ENCODE results near the gene DDX31.

DDX31 gene

DNA sequence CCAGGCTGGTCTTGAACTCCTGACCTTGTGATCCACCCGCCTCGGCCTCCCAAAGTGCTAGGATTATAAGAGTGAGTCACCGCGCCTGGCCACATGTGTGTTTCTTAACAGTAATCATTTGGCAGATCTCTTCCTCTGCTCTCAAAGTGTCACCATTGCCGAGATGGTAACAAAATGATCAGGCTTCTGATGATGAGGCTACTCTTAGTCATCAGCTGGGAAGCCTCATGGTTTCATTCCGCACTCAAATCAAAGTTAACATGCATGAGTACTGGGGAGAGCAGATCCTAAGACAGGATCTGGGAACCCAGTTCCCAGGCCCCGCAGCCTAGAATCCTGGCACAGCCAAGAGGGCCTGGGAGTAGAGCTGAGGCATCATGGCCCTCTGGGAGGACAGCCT is 60.0 kb downstream of the DDX31 start:
- no peak for DNase-seq
- no peak overlapping the region for H3K4me3 Mint-ChIP-seq
- peaks cover 73% of the 10 kb centered on the region for H3K36me3 Mint-ChIP-seq (ENCODE audit: low read depth)
- peaks cover 8% of the 10 kb centered on the region for H3K27me3 Mint-ChIP-seq (ENCODE audit: low read depth, poor library complexity)
- H3K9me3 Mint-ChIP-seq, result no peaks in the 10 kb centered on the region
- H3K27ac Mint-ChIP-seq, result no peak overlapping the region
- peaks cover 18% of the 10 kb centered on the region for H3K4me1 Mint-ChIP-seq
- TF ChIP-seq, protein P1, sequence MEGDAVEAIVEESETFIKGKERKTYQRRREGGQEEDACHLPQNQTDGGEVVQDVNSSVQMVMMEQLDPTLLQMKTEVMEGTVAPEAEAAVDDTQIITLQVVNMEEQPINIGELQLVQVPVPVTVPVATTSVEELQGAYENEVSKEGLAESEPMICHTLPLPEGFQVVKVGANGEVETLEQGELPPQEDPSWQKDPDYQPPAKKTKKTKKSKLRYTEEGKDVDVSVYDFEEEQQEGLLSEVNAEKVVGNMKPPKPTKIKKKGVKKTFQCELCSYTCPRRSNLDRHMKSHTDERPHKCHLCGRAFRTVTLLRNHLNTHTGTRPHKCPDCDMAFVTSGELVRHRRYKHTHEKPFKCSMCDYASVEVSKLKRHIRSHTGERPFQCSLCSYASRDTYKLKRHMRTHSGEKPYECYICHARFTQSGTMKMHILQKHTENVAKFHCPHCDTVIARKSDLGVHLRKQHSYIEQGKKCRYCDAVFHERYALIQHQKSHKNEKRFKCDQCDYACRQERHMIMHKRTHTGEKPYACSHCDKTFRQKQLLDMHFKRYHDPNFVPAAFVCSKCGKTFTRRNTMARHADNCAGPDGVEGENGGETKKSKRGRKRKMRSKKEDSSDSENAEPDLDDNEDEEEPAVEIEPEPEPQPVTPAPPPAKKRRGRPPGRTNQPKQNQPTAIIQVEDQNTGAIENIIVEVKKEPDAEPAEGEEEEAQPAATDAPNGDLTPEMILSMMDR (IDR thresholded peaks at IDR 0.05), result no peak

DNA sequence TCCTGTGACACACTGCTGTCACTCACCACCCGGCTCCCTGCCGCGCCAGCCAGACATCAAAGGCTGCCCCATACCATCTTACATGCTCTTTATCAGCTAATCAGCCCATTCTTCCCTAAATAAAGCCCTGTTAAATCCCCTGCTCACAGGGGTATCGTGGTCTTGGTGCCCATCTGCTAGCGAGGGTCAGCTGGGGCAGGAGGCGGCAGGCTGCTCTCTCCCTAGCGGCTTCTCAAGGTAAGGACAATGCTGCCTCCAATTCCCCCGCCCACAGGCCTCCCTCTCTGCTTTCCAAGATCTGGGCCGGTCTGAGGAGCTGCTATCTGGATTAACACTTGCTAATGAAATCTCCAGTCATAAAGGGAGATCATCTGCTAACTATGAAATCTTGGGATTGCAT is 60.6 kb downstream of the DDX31 start:
- TF ChIP-seq, protein P1 (IDR thresholded peaks at IDR 0.05), result no peak
- Mint-ChIP-seq H3K27me3 (ENCODE audit: low read depth, poor library complexity) (peaks cover 5% of the 10 kb centered on the region), H3K36me3 (ENCODE audit: low read depth) (peaks cover 73% of the 10 kb centered on the region), H3K4me1 (peaks cover 18% of the 10 kb centered on the region), H3K4me3 (no peak overlapping the region), H3K27ac (no peak overlapping the region), H3K9me3 (no peaks in the 10 kb centered on the region)
- DNase-seq, result peak; percentile 25

DNA sequence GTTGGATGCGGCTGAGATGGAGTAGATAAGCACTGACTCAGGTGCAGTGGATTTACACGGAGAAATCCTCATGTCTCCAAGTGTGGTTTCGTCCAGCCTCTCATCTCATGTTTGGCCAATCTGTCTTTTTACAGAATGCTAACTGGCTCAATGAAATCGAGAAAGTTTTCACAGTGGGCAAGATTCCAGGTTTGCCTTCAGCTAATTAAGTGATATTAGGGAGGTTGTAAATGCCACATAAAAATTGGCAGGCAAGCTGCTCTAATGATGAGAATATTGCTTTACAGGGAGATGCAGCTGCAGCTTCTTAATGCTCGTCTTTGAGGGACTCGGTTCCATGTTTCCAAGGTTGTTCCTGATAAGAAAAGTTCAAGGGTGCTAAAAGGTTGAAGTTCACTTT is 63.7 kb downstream of the DDX31 start:
- Mint-ChIP-seq H3K36me3 (ENCODE audit: low read depth) (peaks cover 74% of the 10 kb centered on the region), H3K27ac (no peak overlapping the region), H3K4me3 (no peak overlapping the region), H3K9me3 (no peaks in the 10 kb centered on the region), H3K4me1 (peaks cover 16% of the 10 kb centered on the region), H3K27me3 (ENCODE audit: low read depth, poor library complexity) (no peaks in the 10 kb centered on the region)
- no peak for DNase-seq
- TF ChIP-seq, protein P1 (IDR thresholded peaks at IDR 0.05), result no peak

DNA sequence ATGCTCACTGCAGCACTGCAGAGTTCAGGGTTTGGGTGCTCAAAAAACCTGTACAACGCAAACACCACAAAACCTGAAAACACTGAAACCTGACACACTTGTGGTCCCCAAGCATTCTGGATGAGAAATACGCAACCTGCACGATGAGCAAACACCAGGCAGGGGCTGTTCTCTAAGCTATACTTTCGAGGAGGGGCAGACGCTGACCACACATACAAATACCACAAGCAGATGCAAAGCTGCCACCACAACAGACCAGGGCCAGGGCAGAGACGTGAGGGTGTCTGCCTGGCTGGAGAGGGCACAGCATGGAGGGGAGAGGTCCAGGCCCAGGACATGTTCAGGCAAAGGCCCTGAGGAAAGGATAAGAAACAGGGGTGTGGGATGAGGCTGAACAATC is 64.4 kb downstream of the DDX31 start:
- H3K27ac Mint-ChIP-seq, result no peak overlapping the region
- H3K27me3 Mint-ChIP-seq (ENCODE audit: low read depth, poor library complexity), result no peaks in the 10 kb centered on the region
- peaks cover 10% of the 10 kb centered on the region for H3K4me1 Mint-ChIP-seq
- no peaks in the 10 kb centered on the region for H3K9me3 Mint-ChIP-seq
- no peak overlapping the region for H3K4me3 Mint-ChIP-seq
- DNase-seq, result no peak
- peaks cover 74% of the 10 kb centered on the region for H3K36me3 Mint-ChIP-seq (ENCODE audit: low read depth)
- TF ChIP-seq, protein P1 (IDR thresholded peaks at IDR 0.05), result no peak

DNA sequence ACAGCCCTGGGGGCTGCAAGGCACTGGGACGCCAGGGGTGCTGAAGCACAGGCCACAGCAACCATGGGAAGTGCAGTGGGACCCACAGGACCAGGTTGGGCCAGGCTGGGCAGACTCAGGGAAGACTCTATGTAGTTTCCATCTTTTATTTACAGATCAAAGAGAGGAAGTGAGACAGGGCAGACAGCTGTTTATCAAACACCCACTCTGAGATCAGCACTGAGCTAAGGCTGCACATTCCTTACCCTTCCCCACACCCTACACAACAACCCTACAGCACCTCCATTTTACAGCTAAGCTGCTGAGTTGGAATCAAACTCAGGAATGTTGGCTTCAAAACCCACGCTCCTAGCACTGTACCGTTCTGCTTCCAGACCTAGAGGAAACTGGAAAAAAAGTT is 67.6 kb downstream of the DDX31 start:
- H3K4me1 Mint-ChIP-seq, result no peaks in the 10 kb centered on the region
- peaks cover 3% of the 10 kb centered on the region for H3K27me3 Mint-ChIP-seq (ENCODE audit: low read depth, poor library complexity)
- H3K36me3 Mint-ChIP-seq (ENCODE audit: low read depth), result peaks cover 71% of the 10 kb centered on the region
- H3K4me3 Mint-ChIP-seq, result no peak overlapping the region
- no peak overlapping the region for H3K27ac Mint-ChIP-seq
- TF ChIP-seq, protein P1 (IDR thresholded peaks at IDR 0.05), result no peak
- H3K9me3 Mint-ChIP-seq, result no peaks in the 10 kb centered on the region
- no peak for DNase-seq

GRCh38 chr9:132600326-132600984 is 69.3 kb downstream of the DDX31 start:
- no peak overlapping the region for H3K4me3 Mint-ChIP-seq
- TF ChIP-seq, protein P1 (IDR thresholded peaks at IDR 0.05), result no peak
- H3K4me1 Mint-ChIP-seq, result no peaks in the 10 kb centered on the region
- no peak overlapping the region for H3K27ac Mint-ChIP-seq
- DNase-seq, result no peak
- H3K27me3 Mint-ChIP-seq (ENCODE audit: low read depth, poor library complexity), result peaks cover 3% of the 10 kb centered on the region
- H3K36me3 Mint-ChIP-seq (ENCODE audit: low read depth), result peaks cover 72% of the 10 kb centered on the region
- H3K9me3 Mint-ChIP-seq, result no peaks in the 10 kb centered on the region
